HEK293 (cell line): ENCODE measurements around the gene TTLL11.

Experiments
- CTCF ChIA-PET: fragments of 350-600 bp; formaldehyde crosslinking; extraction: SDS; loops from one replicate; lab custom pipeline; 2021; ENCODE audit warnings: antibody characterized with exemption; lab: Yijun Ruan, JAX
- POLR2A ChIA-PET: fragments of 300-600 bp; formaldehyde crosslinking; extraction: SDS; loops from one replicate; lab custom pipeline; 2020; ENCODE audit warnings: antibody characterized with exemption, inconsistent platforms; lab: Yijun Ruan, JAX
- H3K27ac ChIP-seq: fragments of 200-500 bp; sonication (Bioruptor generic); 2 replicates; pipeline ENCODE4 v1.5.1; 2014; ENCODE audit warnings: low read depth, low read length, control low read depth, inconsistent platforms; ENCODE audit errors: extremely low read depth
- H3K36me3 ChIP-seq, 2 experiments: fragments of 200-500 bp in 1 of 2; sonication (Bioruptor generic) in 1 of 2; 1 replicate in 1 of 2; 2 replicates in 1 of 2; pipeline ENCODE4 v1.5.1; 2014 to 2017; ENCODE audit warnings: inconsistent platforms in 2 of 2, low read length in 2 of 2; ENCODE audit not compliant: control insufficient read depth in 2 of 2, insufficient read depth in 1 of 2
- H3K4me1 ChIP-seq: fragments of 200-500 bp; sonication (Bioruptor generic); 2 replicates; pipeline ENCODE4 v1.5.1; 2014; ENCODE audit warnings: mild to moderate bottlenecking, low read length, inconsistent platforms; ENCODE audit not compliant: control insufficient read depth, insufficient read depth
- H3K4me3 ChIP-seq: 2 replicates; pipeline ENCODE4 v1.5.1; 2011; ENCODE audit warnings: low read depth, mild to moderate bottlenecking, control low read depth, low read length, moderate library complexity
- H3K9me3 ChIP-seq: fragments of 200-500 bp; sonication (Bioruptor generic); 2 replicates; pipeline ENCODE4 v1.5.1; 2014; ENCODE audit warnings: low read depth, low read length, inconsistent platforms; ENCODE audit not compliant: control insufficient read depth, insufficient read depth
- HOXD13 ChIP-seq: sonication (generic); formaldehyde crosslinking; IDR thresholded peaks from 2 replicates; pipeline ENCODE4 v1.8.0; 2022; ENCODE audit warnings: missing genetic modification reagents, borderline replicate concordance
- MEIS1 ChIP-seq: sonication (generic); formaldehyde crosslinking; IDR thresholded peaks from 2 replicates; pipeline ENCODE4 v1.8.1; 2022; ENCODE audit warnings: missing genetic modification reagents, mild to moderate bottlenecking, borderline replicate concordance
- TCF7L2 ChIP-seq: IDR thresholded peaks from 2 replicates; pipeline ENCODE4 v1.6.1; 2011; ENCODE audit warnings: low read depth, mild to moderate bottlenecking, inconsistent platforms, low read length, moderate library complexity, borderline replicate concordance
- TRIM28 ChIP-seq: IDR thresholded peaks from 2 replicates; pipeline ENCODE4 v1.6.1; 2011; ENCODE audit warnings: low read length, control low read depth, borderline replicate concordance
- ZFHX2 ChIP-seq: fragments of 450-650 bp; formaldehyde crosslinking; conservative IDR thresholded peaks from 2 replicates; pipeline ENCODE4 v1.5.1; 2016; ENCODE audit warnings: missing biosample characterization, missing genetic modification characterization
- ZIC2 ChIP-seq: fragments of 450-650 bp; formaldehyde crosslinking; IDR thresholded peaks from 2 replicates; pipeline ENCODE4 v1.5.1; 2016; ENCODE audit warnings: missing biosample characterization, missing genetic modification characterization
- ZNF146 ChIP-seq: fragments of 450-650 bp; formaldehyde crosslinking; IDR thresholded peaks from 2 replicates; pipeline ENCODE4 v1.5.1; 2016; ENCODE audit warnings: missing biosample characterization, missing genetic modification characterization
- ZNF16 ChIP-seq: fragments of 450-650 bp; formaldehyde crosslinking; IDR thresholded peaks from 2 replicates; pipeline ENCODE4 v1.5.1; 2016; ENCODE audit warnings: low read depth, missing biosample characterization, missing genetic modification characterization
- ZNF501 ChIP-seq: fragments of 450-650 bp; formaldehyde crosslinking; IDR thresholded peaks from 2 replicates; pipeline ENCODE4 v1.5.1; 2016; ENCODE audit warnings: missing biosample characterization, missing genetic modification characterization
- ZNF596 ChIP-seq: fragments of 450-650 bp; IDR thresholded peaks from 2 replicates; pipeline ENCODE4 v1.5.0; 2018; ENCODE audit warnings: missing biosample characterization, mild to moderate bottlenecking, missing genetic modification characterization, moderate library complexity
- ZNF76 ChIP-seq: fragments of 450-650 bp; formaldehyde crosslinking; IDR thresholded peaks from 2 replicates; pipeline ENCODE4; 2016; ENCODE audit warnings: low read depth, missing biosample characterization, missing genetic modification characterization, borderline replicate concordance
- ZSCAN23 ChIP-seq: fragments of 450-650 bp; formaldehyde crosslinking; IDR thresholded peaks from 2 replicates; pipeline ENCODE4 v1.5.1; 2016; ENCODE audit warnings: missing biosample characterization, missing genetic modification characterization
- TF ChIP-seq, protein P1 (sequence below): fragments of 450-650 bp; formaldehyde crosslinking; IDR thresholded peaks from 2 replicates; pipeline ENCODE4 v1.5.1; 2016; ENCODE audit warnings: missing biosample characterization, missing genetic modification characterization
- TF ChIP-seq, protein P2 (sequence below): fragments of 450-650 bp; formaldehyde crosslinking; IDR thresholded peaks from 2 replicates; pipeline ENCODE4 v1.5.1; 2017; ENCODE audit warnings: missing biosample characterization, mild to moderate bottlenecking, missing genetic modification characterization, moderate library complexity
- TF ChIP-seq, protein P3 (sequence below): fragments of 450-650 bp; formaldehyde crosslinking; IDR thresholded peaks from 2 replicates; pipeline ENCODE4 v1.5.1; 2016; ENCODE audit warnings: missing biosample characterization, missing genetic modification characterization
- TF ChIP-seq, protein P4 (sequence below): sonication (generic); formaldehyde crosslinking; IDR thresholded peaks from 2 replicates; pipeline ENCODE4 v1.8.1; 2022; ENCODE audit warnings: mild to moderate bottlenecking, moderate library complexity, missing genetic modification reagents
- TF ChIP-seq, protein P5 (sequence below): fragments of 450-650 bp; formaldehyde crosslinking; conservative IDR thresholded peaks from 2 replicates; pipeline ENCODE4 v1.5.1; 2016; ENCODE audit warnings: low read depth, missing biosample characterization, missing genetic modification characterization

TTLL11 gene

DNA sequence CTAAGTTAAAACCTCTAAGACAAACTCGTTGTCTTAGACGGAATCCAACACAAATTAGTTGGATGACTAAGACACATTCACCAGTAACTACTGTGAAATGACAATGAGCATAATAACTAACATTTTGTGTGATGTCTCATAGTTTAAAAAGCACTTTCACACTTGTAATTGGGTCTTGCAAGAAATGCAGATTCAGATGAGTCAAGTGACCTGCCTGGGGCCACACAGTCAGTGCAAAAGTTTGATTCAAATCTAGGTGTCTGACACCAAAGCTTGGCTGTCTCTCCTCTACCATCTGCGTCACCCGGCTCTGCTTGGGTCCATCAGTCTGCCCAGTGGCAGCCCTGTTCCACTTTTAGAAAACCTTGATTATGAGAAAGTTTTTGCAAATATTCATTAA, 143.7 kb downstream of the TTLL11 start (continued):
- TF ChIP-seq, protein P1, sequence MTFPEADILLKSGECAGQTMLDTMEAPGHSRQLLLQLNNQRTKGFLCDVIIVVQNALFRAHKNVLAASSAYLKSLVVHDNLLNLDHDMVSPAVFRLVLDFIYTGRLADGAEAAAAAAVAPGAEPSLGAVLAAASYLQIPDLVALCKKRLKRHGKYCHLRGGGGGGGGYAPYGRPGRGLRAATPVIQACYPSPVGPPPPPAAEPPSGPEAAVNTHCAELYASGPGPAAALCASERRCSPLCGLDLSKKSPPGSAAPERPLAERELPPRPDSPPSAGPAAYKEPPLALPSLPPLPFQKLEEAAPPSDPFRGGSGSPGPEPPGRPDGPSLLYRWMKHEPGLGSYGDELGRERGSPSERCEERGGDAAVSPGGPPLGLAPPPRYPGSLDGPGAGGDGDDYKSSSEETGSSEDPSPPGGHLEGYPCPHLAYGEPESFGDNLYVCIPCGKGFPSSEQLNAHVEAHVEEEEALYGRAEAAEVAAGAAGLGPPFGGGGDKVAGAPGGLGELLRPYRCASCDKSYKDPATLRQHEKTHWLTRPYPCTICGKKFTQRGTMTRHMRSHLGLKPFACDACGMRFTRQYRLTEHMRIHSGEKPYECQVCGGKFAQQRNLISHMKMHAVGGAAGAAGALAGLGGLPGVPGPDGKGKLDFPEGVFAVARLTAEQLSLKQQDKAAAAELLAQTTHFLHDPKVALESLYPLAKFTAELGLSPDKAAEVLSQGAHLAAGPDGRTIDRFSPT, result no peak
- no peak for TF ChIP-seq TRIM28
- no peak for TF ChIP-seq ZSCAN23 (tag by site-specific recombination)
- no peak for TF ChIP-seq HOXD13 (CRISPR knock-in tag)
- TF ChIP-seq ZNF76 (tag by site-specific recombination), result no peak
- no peak for TF ChIP-seq ZNF16 (tag by site-specific recombination)
- TF ChIP-seq ZFHX2 (tag by site-specific recombination), result no peak
- TF ChIP-seq, protein P2, sequence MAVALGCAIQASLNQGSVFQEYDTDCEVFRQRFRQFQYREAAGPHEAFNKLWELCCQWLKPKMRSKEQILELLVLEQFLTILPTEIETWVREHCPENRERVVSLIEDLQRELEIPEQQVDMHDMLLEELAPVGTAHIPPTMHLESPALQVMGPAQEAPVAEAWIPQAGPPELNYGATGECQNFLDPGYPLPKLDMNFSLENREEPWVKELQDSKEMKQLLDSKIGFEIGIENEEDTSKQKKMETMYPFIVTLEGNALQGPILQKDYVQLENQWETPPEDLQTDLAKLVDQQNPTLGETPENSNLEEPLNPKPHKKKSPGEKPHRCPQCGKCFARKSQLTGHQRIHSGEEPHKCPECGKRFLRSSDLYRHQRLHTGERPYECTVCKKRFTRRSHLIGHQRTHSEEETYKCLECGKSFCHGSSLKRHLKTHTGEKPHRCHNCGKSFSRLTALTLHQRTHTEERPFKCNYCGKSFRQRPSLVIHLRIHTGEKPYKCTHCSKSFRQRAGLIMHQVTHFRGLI (tag by site-specific recombination), result no peak
- no peak for TF ChIP-seq ZNF501
- TF ChIP-seq ZNF146 (tag by site-specific recombination), result no peak
- TF ChIP-seq, protein P3, sequence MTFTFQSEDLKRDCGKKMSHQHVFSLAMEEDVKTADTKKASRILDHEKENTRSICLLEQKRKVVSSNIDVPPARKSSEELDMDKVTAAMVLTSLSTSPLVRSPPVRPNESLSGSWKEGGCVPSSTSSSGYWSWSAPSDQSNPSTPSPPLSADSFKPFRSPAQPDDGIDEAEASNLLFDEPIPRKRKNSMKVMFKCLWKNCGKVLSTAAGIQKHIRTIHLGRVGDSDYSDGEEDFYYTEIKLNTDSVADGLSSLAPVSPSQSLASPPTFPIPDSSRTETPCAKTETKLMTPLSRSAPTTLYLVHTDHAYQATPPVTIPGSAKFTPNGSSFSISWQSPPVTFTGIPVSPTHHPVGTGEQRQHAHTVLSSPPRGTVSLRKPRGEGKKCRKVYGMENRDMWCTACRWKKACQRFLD (tag by site-specific recombination), result no peak
- no peak for TF ChIP-seq MEIS1 (CRISPR knock-in tag)
- no peak for TF ChIP-seq ZNF596 (tag by site-specific recombination)
- TF ChIP-seq, protein P4, sequence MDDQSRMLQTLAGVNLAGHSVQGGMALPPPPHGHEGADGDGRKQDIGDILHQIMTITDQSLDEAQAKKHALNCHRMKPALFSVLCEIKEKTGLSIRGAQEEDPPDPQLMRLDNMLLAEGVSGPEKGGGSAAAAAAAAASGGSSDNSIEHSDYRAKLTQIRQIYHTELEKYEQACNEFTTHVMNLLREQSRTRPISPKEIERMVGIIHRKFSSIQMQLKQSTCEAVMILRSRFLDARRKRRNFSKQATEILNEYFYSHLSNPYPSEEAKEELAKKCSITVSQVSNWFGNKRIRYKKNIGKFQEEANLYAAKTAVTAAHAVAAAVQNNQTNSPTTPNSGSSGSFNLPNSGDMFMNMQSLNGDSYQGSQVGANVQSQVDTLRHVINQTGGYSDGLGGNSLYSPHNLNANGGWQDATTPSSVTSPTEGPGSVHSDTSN (CRISPR knock-in tag), result no peak
- TF ChIP-seq, protein P5, sequence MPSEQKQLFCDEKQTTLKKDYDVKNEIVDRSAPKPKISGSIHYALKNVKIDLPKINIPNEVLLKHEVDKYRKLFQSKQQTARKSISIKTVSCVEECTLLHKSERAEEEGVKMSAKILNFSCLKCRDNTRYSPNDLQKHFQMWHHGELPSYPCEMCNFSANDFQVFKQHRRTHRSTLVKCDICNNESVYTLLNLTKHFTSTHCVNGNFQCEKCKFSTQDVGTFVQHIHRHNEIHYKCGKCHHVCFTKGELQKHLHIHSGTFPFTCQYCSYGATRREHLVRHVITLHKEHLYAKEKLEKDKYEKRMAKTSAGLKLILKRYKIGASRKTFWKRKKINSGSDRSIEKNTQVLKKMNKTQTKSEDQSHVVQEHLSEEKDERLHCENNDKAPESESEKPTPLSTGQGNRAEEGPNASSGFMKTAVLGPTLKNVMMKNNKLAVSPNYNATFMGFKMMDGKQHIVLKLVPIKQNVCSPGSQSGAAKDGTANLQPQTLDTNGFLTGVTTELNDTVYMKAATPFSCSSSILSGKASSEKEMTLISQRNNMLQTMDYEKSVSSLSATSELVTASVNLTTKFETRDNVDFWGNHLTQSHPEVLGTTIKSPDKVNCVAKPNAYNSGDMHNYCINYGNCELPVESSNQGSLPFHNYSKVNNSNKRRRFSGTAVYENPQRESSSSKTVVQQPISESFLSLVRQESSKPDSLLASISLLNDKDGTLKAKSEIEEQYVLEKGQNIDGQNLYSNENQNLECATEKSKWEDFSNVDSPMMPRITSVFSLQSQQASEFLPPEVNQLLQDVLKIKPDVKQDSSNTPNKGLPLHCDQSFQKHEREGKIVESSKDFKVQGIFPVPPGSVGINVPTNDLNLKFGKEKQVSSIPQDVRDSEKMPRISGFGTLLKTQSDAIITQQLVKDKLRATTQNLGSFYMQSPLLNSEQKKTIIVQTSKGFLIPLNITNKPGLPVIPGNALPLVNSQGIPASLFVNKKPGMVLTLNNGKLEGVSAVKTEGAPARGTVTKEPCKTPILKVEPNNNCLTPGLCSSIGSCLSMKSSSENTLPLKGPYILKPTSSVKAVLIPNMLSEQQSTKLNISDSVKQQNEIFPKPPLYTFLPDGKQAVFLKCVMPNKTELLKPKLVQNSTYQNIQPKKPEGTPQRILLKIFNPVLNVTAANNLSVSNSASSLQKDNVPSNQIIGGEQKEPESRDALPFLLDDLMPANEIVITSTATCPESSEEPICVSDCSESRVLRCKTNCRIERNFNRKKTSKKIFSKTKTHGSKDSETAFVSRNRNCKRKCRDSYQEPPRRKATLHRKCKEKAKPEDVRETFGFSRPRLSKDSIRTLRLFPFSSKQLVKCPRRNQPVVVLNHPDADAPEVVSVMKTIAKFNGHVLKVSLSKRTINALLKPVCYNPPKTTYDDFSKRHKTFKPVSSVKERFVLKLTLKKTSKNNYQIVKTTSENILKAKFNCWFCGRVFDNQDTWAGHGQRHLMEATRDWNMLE (tag by site-specific recombination), result no peak

DNA sequence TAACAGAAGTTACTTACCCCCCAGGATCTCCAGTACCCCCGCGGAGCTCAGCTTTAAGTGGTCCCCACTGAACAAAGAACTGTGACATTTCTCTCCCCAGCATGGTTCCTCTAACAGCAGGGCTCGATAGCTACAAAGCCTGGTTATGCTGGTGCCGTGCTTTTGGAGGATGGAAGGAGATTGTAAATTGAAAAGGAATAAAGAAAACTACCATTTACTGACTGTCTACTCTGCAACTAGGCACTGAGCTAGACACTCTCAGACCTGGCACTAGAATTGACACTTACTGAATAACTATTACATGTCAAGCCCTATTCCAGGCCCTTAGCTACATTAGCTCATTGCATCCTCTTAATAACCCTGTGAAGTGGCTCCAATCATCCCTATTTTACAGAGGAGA, 145.3 kb downstream of the TTLL11 start:
- H3K4me3 ChIP-seq, result no peak overlapping the region
- POLR2A ChIA-PET, result no interaction called here
- CTCF ChIA-PET, result interaction anchor here (0.6 to 1.0 kb wide), 3 partner anchors 46 to 401 kb away, joined by 3 read pairs; no protein-coding TSS in a partner anchor
- H3K27ac ChIP-seq, result no peak overlapping the region
- TF ChIP-seq ZIC2 (tag by site-specific recombination), result peak; percentile 81
- TF ChIP-seq TCF7L2, result no peak
- no peaks in the 10 kb centered on the region for H3K9me3 ChIP-seq
- H3K36me3 ChIP-seq, result no peaks in the 10 kb centered on the region
- no peaks in the 10 kb centered on the region for H3K4me1 ChIP-seq
